A549 (cell line): ENCODE data around the gene TLCD3A. TPM values are rescaled to one million over a fixed set of nuclear protein-coding genes. Genes with fewer than 3 reads are reported as not detected.

Source experiments
- ATAC-seq, 2 experiments: fragments of 200-7000 bp in 1 of 2; fragments of >200 bp in 1 of 2; cut with Nextera tagmentation in 1 of 2; cut with Tn5 transposase in 1 of 2; 3 replicates each; pipeline versions ENCODE4 v1.8.0 to v1.9.1; 2018 to 2020; ENCODE audit warnings: mild to moderate bottlenecking in 1 of 2, moderate library complexity in 1 of 2
- CTCF ChIA-PET: fragments of 300-600 bp; sonication (Branson Sonifier 250); formaldehyde crosslinking; extraction: SDS; loops from one replicate; lab custom pipeline; 2021; ENCODE audit warnings: antibody characterized with exemption, inconsistent platforms; lab: Yijun Ruan, JAX
- POLR2A ChIA-PET: fragments of 350-600 bp; formaldehyde crosslinking; extraction: SDS; loops from one replicate; lab custom pipeline; 2021; ENCODE audit warnings: antibody characterized with exemption, inconsistent platforms; lab: Yijun Ruan, JAX
- DNase-seq, 2 experiments: peaks; one replicate each; pipeline versions ENCODE4 v3.0.0 to v3.0.0-alpha.2; 2011 to 2016; ENCODE audit warnings: low read depth in 1 of 2, low spot score in 1 of 2
- FAIRE-seq: peaks from 2 replicates; lab custom pipeline; 2011; peaks lifted over from hg19 to GRCh38; lab: Jason Lieb, UNC
- H3K27ac ChIP-seq, 2 experiments: fragments of >200 bp; sonication (Bioruptor Twin); formaldehyde crosslinking; 3 replicates each; pipeline ENCODE4 v1.5.1; 2016 to 2017
- H3K4me1 ChIP-seq: fragments of >200 bp; sonication (Bioruptor Twin); formaldehyde crosslinking; 3 replicates; pipeline ENCODE4 v1.6.1; 2016
- H3K4me2 ChIP-seq: fragments of >200 bp; sonication (Bioruptor Twin); formaldehyde crosslinking; 3 replicates; pipeline ENCODE4 v1.6.1; 2016
- H3K4me3 ChIP-seq: fragments of >200 bp; sonication (Bioruptor Twin); formaldehyde crosslinking; 3 replicates; pipeline ENCODE4 v1.5.1; 2016
- H3K9me3 ChIP-seq: fragments of >200 bp; sonication (Bioruptor Twin); formaldehyde crosslinking; 3 replicates; pipeline ENCODE4 v1.6.1; 2016
- ATOH8 ChIP-seq: fragments of 250-450 bp; sonication (Bioruptor Pico); IDR thresholded peaks from 2 replicates; pipeline ENCODE4 v1.5.0; 2020; ENCODE audit warnings: low read depth, mild to moderate bottlenecking, moderate library complexity
- BCL3 ChIP-seq: fragments of >200 bp; sonication (Bioruptor Twin); formaldehyde crosslinking; IDR thresholded peaks from 3 replicates; pipeline ENCODE4 v1.6.1; 2016
- BHLHE40 ChIP-seq: IDR thresholded peaks from 2 replicates; pipeline ENCODE4 v1.6.1; 2012; ENCODE audit warnings: low read depth, low read length, inconsistent platforms
- CBX8 ChIP-seq: fragments of 200-600 bp; sonication (generic); IDR thresholded peaks from 2 replicates; pipeline ENCODE4 v1.6.1; 2016
- CHD2 ChIP-seq: fragments of 150-350 bp; IDR thresholded peaks from 2 replicates; pipeline ENCODE4 v1.6.1; 2014; ENCODE audit warnings: low read length; ENCODE audit not compliant: partially characterized antibody
- EHF ChIP-seq: fragments of 250-450 bp; sonication (Bioruptor Pico); IDR thresholded peaks from 2 replicates; pipeline ENCODE4 v1.5.0; 2020; ENCODE audit warnings: mild to moderate bottlenecking
- EP300 ChIP-seq, 2 experiments: fragments of >200 bp; sonication (Bioruptor Twin); formaldehyde crosslinking; IDR thresholded peaks; 2 replicates in 1 of 2; 3 replicates in 1 of 2; pipeline ENCODE4 v1.6.1; 2016 to 2017
- ESRRA ChIP-seq: fragments of 150-350 bp; IDR thresholded peaks from 2 replicates; pipeline ENCODE4 v1.6.1; 2014; ENCODE audit warnings: mild to moderate bottlenecking, low read length, borderline replicate concordance
- FOSL2 ChIP-seq, 2 experiments: fragments of 450-650 bp in 1 of 2; fragments of >200 bp in 1 of 2; sonication (Bioruptor Twin) in 1 of 2; formaldehyde crosslinking; IDR thresholded peaks; 2 replicates each; pipeline versions ENCODE4 v1.5.0 to v1.6.1; 2016 to 2020; ENCODE audit warnings: mild to moderate bottlenecking in 1 of 2, moderate library complexity in 1 of 2
- FOXS1 ChIP-seq: fragments of 250-450 bp; sonication (Bioruptor Pico); IDR thresholded peaks from 2 replicates; pipeline ENCODE4 v1.5.0; 2020; ENCODE audit warnings: mild to moderate bottlenecking, moderate library complexity
- HES2 ChIP-seq: fragments of >200 bp; sonication (Bioruptor Twin); formaldehyde crosslinking; IDR thresholded peaks from 2 replicates; pipeline ENCODE4 v1.6.1; 2016
- HOXB5 ChIP-seq: fragments of 250-450 bp; sonication (Bioruptor Pico); IDR thresholded peaks from 2 replicates; pipeline ENCODE4 v1.5.0; 2020; ENCODE audit warnings: mild to moderate bottlenecking, moderate library complexity
- JUN ChIP-seq, 2 experiments: fragments of >200 bp; sonication (Bioruptor Twin); formaldehyde crosslinking; IDR thresholded peaks; 2 replicates in 1 of 2; 3 replicates in 1 of 2; pipeline ENCODE4 v1.6.1; 2016 to 2017
- MAFK ChIP-seq: fragments of 450-650 bp; IDR thresholded peaks from 2 replicates; pipeline ENCODE4 v1.6.1; 2014; ENCODE audit not compliant: partially characterized antibody
- MAX ChIP-seq: IDR thresholded peaks from 2 replicates; pipeline ENCODE4 v1.6.1; 2012
- MYC ChIP-seq: IDR thresholded peaks from 2 replicates; pipeline ENCODE4 v1.6.1; 2012; ENCODE audit warnings: mild to moderate bottlenecking, inconsistent platforms, low read length, improper control_type of control experiment, borderline replicate concordance
- NFE2L2 ChIP-seq: fragments of 150-350 bp; conservative IDR thresholded peaks from 2 replicates; pipeline ENCODE4 v1.6.1; 2014; ENCODE audit warnings: low read length
- NPAS2 ChIP-seq: fragments of 250-450 bp; sonication (Bioruptor Pico); IDR thresholded peaks from 2 replicates; pipeline ENCODE4 v1.8.0; 2022; ENCODE audit warnings: mild to moderate bottlenecking, moderate library complexity, borderline replicate concordance
- PBX3 ChIP-seq: IDR thresholded peaks from 2 replicates; pipeline ENCODE4 v1.6.1; 2012
- PHF8 ChIP-seq: fragments of 200-600 bp; sonication (generic); IDR thresholded peaks from 2 replicates; pipeline ENCODE4 v1.6.1; 2016; ENCODE audit warnings: low read depth, mild to moderate bottlenecking, antibody characterized with exemption, moderate library complexity, borderline replicate concordance
- POLR2A ChIP-seq: IDR thresholded peaks from 2 replicates; pipeline ENCODE4 v1.6.1; 2012; ENCODE audit warnings: mild to moderate bottlenecking, low read length
- POLR2AphosphoS2 ChIP-seq: conservative IDR thresholded peaks from 2 replicates; pipeline ENCODE4 v1.6.1; 2012; ENCODE audit warnings: low read length, improper control_type of control experiment, inconsistent platforms
- RAD21 ChIP-seq, 2 experiments: fragments of >200 bp in 1 of 2; sonication (Bioruptor Twin) in 1 of 2; formaldehyde crosslinking in 1 of 2; IDR thresholded peaks in 1 of 2; conservative IDR thresholded peaks in 1 of 2; 2 replicates in 1 of 2; 3 replicates in 1 of 2; pipeline ENCODE4 v1.6.1; 2012 to 2018; ENCODE audit warnings: inconsistent platforms in 1 of 2
- REST ChIP-seq: fragments of 200-600 bp; sonication (generic); IDR thresholded peaks from 2 replicates; pipeline ENCODE4 v1.6.1; 2016; ENCODE audit warnings: antibody characterized with exemption, mild to moderate bottlenecking, moderate library complexity
- RFX5 ChIP-seq: fragments of 450-650 bp; IDR thresholded peaks from 2 replicates; pipeline ENCODE4 v1.7.1; 2014; ENCODE audit warnings: antibody characterized with exemption, mild to moderate bottlenecking, moderate library complexity
- RNF2 ChIP-seq: fragments of 200-600 bp; sonication (generic); IDR thresholded peaks from 2 replicates; pipeline ENCODE4 v1.6.1; 2016; ENCODE audit warnings: low read depth, mild to moderate bottlenecking, antibody characterized with exemption, moderate library complexity, borderline replicate concordance
- SMC3 ChIP-seq: fragments of >200 bp; sonication (Bioruptor Twin); formaldehyde crosslinking; IDR thresholded peaks from 3 replicates; pipeline ENCODE4 v1.6.1; 2018; ENCODE audit warnings: inconsistent platforms
- SREBF2 ChIP-seq: fragments of 450-650 bp; IDR thresholded peaks from 2 replicates; pipeline ENCODE4 v1.6.1; 2014; ENCODE audit warnings: mild to moderate bottlenecking, moderate library complexity
- ZFP36 ChIP-seq: fragments of 450-650 bp; IDR thresholded peaks from 2 replicates; pipeline ENCODE4 v1.6.1; 2014; ENCODE audit warnings: borderline replicate concordance; ENCODE audit not compliant: partially characterized antibody
- ZSCAN20 ChIP-seq: fragments of 250-450 bp; sonication (Bioruptor Pico); IDR thresholded peaks from 2 replicates; pipeline ENCODE4 v1.8.0; 2022; ENCODE audit warnings: mild to moderate bottlenecking, moderate library complexity
- WGBS: methylation state at CpG from one replicate; pipeline ENCODE4 v1.1.6; 2017; ENCODE audit errors: missing lambda C conversion rate; 5-methylcytosine and 5-hydroxymethylcytosine counted together
- polyA minus RNA-seq: library from RNA; depleted of rRNA, polyadenylated mRNA; stranded (reverse); fragments of >200 nt; gene quantifications from 2 replicates; pipeline ENCODE4 v1.2.3, GENCODE V29; 2011; rRNA and poly(A)+ RNA removed
- polyA plus RNA-seq, 4 experiments: library from polyadenylated mRNA; depleted of rRNA in 3 of 4; stranded (reverse); fragments of >200 nt; fragmentation: RNase III in 1 of 4; extraction: RNeasy Plus Mini Kit Qiagen cat#74134 plus additional on column Dnase treatment in 1 of 4; gene quantifications; 2 replicates in 3 of 4; 3 replicates in 1 of 4; pipeline ENCODE4 v1.2.3, GENCODE V29; 2011 to 2017

TLCD3A gene
- polyA plus RNA-seq (2011; rRNA removed) (29.5 and 35.1 TPM in 2 replicates), polyA plus RNA-seq (2017; fragmentation: RNase III; extraction: RNeasy Plus Mini Kit Qiagen cat#74134 plus additional on column Dnase treatment) (28.5 to 31.5 TPM (median 30.8 TPM) in 3 replicates), polyA minus RNA-seq (47.1 and 53.6 TPM in 2 replicates)
- polyA plus RNA-seq (2012; cell fraction: cytosol; rRNA removed): 42.9 and 53.3 TPM in 2 replicates
- polyA plus RNA-seq (2012; cell fraction: nucleus; rRNA removed): 35.4 and 40.6 TPM in 2 replicates

GRCh38 chr17:732067-732901, at the start of gene TLCD3A:
Gene TLCD3A (plus strand): TSS chr17:732596. CDS start chr17:732648, 52 bp downstream.
- WGBS: 4% methylated on average over 9 of the region's 126 CpGs
- peak; percentile 64; the same call in 1 of the 3 replicates for TF ChIP-seq BCL3
- TF ChIP-seq ATOH8 (CRISPR knock-in tag): no peak
- TF ChIP-seq PBX3: 0 out of 2 replicates have a peak, but pooled peaks have one; percentile 23
- no peak for TF ChIP-seq NFE2L2
- TF ChIP-seq REST: no peak; the same call in 1 of the 2 replicates
- no peak for TF ChIP-seq ESRRA
- TF ChIP-seq HOXB5 (CRISPR knock-in tag): 0 out of 2 replicates have a peak, but pooled peaks have one; percentile 63
- no peak for TF ChIP-seq CHD2
- TF ChIP-seq MAX: peak; percentile 5
- no peak for TF ChIP-seq MAFK
- no peak for TF ChIP-seq SMC3
- no peak for TF ChIP-seq BHLHE40
- TF ChIP-seq MYC: peak; percentile 18; the same call in 1 of the 2 replicates
- no peak for TF ChIP-seq EP300 (IDR thresholded peaks at IDR 0.05)
- TF ChIP-seq FOSL2 (IDR thresholded peaks at IDR 0.05): no peak
- TF ChIP-seq FOSL2 (CRISPR knock-in tag; IDR thresholded peaks at IDR 0.05): no peak
- no peak for TF ChIP-seq POLR2AphosphoS2
- no peak for TF ChIP-seq CBX8
- TF ChIP-seq JUN (IDR thresholded peaks at IDR 0.05): peak in 1 of 2 experiments; percentile 71; a peak in 2 of 5 replicates
- no peak for TF ChIP-seq ZFP36
- TF ChIP-seq POLR2A: peak; percentile 56
- no peak for TF ChIP-seq EHF (CRISPR knock-in tag)
- TF ChIP-seq FOXS1 (CRISPR knock-in tag): no peak
- TF ChIP-seq RAD21 (conservative IDR thresholded peaks at IDR 0.05 in 1 of 2, IDR thresholded peaks at IDR 0.05 in 1 of 2): no peak
- no peak for TF ChIP-seq RFX5
- no peak for TF ChIP-seq ZSCAN20 (CRISPR knock-in tag)
- TF ChIP-seq PHF8: peak; percentile 78; the same call in 1 of the 2 replicates
- TF ChIP-seq HES2: no peak
- TF ChIP-seq SREBF2: no peak
- TF ChIP-seq NPAS2 (CRISPR knock-in tag): no peak
- no peak for TF ChIP-seq RNF2
- Histone ChIP-seq H3K4me1 (peaks cover 14% of the 10 kb centered on the region), H3K9me3 (no peaks in the 10 kb centered on the region), H3K4me3 (peak within 1 kb of the TSS; percentile 80), H3K4me2 (peak within 1 kb of the TSS; percentile 96), H3K27ac (peak within 1 kb of the TSS; percentile 89 to 96)
- ChIA-PET POLR2A (no interaction called here), CTCF (interaction anchor here (0.7 to 1.4 kb wide), 2 partner anchors 10 to 36 kb away, joined by 3 read pairs; no protein-coding TSS in a partner anchor)
- FAIRE-seq (no peak), DNase-seq (peak; percentile 61 to 82), ATAC-seq (peak; percentile 72 to 80)
